HG03045 (cell line): ENCODE results near the gene CFAP65.

Experiments
- ATAC-seq: cut with Tn5 transposase; IDR thresholded peaks from one replicate; pipeline ENCODE4 v1.9.1; 2021; ENCODE audit warnings: mild to moderate bottlenecking, moderate library complexity; ENCODE audit not compliant: unreplicated experiment

CFAP65 gene, protein sequence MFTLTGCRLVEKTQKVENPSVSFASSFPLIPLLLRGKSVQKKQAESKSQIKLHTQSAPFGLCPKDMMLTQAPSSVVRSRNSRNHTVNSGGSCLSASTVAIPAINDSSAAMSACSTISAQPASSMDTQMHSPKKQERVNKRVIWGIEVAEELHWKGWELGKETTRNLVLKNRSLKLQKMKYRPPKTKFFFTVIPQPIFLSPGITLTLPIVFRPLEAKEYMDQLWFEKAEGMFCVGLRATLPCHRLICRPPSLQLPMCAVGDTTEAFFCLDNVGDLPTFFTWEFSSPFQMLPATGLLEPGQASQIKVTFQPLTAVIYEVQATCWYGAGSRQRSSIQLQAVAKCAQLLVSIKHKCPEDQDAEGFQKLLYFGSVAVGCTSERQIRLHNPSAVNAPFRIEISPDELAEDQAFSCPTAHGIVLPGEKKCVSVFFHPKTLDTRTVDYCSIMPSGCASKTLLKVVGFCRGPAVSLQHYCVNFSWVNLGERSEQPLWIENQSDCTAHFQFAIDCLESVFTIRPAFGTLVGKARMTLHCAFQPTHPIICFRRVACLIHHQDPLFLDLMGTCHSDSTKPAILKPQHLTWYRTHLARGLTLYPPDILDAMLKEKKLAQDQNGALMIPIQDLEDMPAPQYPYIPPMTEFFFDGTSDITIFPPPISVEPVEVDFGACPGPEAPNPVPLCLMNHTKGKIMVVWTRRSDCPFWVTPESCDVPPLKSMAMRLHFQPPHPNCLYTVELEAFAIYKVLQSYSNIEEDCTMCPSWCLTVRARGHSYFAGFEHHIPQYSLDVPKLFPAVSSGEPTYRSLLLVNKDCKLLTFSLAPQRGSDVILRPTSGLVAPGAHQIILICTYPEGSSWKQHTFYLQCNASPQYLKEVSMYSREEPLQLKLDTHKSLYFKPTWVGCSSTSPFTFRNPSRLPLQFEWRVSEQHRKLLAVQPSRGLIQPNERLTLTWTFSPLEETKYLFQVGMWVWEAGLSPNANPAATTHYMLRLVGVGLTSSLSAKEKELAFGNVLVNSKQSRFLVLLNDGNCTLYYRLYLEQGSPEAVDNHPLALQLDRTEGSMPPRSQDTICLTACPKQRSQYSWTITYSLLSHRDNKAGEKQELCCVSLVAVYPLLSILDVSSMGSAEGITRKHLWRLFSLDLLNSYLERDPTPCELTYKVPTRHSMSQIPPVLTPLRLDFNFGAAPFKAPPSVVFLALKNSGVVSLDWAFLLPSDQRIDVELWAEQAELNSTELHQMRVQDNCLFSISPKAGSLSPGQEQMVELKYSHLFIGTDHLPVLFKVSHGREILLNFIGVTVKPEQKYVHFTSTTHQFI (N-terminal part only)

DNA sequence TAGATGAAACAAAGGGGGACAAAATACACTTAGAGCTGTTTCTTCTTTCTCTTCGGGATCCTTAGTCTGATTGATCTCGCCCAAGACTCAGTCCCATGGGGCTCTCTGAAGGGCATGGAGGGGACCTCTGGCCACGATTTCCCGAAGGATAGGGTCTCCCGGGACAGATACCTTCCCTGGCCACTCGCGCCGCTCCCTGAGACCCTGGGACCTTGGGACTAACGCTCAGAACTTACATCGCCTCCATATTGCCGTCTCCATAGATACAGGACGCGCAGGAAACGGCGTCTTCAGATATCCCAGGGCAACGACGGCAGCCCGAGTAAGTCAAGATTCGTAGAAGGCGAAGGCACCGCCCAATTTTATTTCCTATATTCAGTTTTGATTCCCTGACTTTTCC, at the start of gene CFAP65:
TSS of gene CFAP65 (minus strand) at position 265 of the 400 bp plus-strand sequence. CDS start 2,468 bp downstream, outside the sequence.
- no peak for ATAC-seq

DNA sequence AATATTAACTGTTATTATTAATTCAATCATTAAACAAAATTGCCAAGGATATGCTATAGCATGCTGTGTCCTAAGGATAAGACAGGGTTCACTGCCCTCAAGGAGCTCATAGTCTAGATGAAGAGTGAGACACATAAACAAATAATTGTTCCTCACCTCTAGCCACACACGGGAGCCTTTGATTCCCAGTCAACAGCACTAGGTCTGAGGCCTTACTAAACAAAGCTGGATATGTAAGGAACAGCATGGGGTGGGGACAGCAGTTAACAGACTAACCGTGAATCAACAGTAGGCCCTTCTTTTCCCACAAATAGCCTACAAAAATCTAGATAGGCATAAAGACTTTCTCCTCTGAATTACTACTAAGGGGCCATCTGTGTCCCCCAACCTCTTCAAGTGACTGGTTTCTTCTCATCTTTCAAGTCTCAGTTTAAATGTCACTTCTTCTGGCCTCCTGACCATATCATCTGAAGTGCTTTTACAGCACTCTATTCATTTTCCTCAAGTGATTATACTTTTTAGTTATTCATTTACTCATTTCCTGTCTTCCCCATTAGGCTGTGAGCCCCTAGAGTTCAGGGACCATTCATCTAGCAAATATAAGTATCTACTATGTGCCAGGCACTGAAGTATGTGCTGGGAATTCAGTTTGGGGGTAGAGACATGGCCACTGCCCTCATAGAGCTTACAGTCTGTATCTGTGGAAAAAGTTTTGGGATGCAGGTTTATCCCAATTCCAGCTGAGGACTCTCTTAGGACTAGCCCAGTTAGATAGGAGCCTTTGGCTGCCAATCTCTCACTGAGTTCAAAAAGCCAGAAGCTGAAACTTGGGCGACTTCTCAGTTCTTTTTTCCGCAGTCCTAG, 49.4 kb upstream of the CFAP65 start:
- ATAC-seq, result no peak

DNA sequence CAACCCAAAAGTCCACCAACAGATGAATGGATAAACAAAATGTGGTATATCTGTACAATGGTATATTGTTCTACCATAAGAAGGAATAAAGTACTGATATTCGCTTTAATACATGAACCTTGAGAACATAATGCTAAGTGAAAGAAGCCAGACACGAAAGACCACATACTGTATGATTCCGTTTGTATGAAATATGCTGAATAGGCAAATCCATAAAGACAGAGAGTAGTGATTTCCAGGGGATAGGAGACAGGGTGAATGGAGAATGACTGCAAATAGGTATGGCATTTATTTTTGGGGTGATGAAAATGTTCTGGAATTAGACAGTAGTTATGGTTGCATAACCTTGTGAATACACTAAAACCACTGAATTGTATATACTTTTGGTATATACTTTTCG, 48.0 kb upstream of the CFAP65 start:
- ATAC-seq, result no peak

DNA sequence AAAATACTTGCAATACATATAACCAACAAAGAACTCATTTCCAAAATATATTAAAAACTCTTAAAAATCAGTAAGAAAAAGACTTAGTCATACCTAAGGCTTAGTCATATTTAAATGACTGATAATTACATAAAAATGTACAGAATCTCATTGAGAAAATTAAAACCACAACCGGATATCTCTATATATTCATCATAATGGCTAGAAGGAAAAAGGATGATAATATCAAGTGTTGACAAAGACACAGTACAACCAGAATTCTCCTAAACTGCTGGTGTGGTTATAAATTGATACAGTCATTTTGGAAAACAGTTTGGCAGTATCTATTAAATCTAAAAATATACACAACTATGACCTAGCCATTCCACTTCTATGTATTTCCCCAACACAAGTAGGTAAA, 46.5 kb upstream of the CFAP65 start:
- ATAC-seq, result no peak

DNA sequence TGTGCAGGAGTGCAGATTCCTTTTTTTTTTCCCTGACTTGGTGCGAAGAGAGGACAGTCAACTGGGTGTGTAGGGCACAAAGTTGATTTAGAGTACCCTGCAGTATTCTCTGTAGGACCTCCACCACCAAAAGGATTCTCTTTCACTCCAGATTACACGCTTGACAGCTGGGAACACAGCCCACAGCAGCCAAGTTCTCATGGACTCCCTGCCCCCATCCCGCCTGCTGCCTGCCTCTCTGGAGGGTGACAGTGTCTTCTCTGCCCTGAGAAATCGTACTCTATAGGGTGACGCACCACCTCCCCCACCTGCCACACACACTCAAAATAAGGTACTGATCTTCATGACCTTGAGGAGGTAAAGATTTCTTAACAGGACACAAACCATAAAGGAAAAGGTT, 46.0 kb upstream of the CFAP65 start:
- no peak for ATAC-seq

DNA sequence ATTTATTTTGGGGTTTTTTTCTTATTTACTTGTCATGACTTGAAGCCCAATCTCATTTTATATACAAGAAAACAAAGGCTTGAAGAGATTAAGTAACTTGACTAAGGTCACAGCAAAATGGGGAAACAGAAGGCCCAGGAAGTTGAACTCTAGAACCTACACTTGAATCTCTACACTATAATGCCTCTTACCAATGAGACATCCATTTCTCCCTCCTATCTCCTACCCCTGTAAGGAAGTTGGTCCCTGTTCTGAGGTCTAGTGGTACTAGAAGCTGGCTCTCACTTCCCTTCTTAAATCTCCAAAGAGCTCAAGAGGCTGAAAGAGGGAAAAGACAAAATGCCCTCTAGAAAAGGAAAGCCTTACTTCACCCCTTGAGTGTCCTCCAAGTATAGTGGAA, 44.9 kb upstream of the CFAP65 start:
- no peak for ATAC-seq

DNA sequence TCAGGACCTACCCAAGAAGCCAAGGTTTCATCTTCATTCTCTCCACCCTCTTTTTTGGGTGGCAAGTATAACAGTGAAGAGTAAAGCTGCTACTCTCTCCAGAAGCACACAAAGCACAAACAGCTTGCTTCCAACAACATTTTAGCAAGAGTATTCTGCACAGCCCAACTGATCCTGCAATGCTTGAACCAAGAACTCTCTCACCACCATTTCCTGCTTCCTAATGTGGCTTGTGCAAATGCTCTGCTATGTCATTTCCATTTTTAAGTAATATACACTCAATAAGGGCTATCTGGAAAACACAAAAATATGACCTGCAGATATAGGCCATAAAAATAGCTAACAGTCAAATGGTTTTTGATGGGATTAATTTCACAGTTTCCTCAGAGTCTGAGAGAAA, 43.5 kb upstream of the CFAP65 start:
- no peak for ATAC-seq

DNA sequence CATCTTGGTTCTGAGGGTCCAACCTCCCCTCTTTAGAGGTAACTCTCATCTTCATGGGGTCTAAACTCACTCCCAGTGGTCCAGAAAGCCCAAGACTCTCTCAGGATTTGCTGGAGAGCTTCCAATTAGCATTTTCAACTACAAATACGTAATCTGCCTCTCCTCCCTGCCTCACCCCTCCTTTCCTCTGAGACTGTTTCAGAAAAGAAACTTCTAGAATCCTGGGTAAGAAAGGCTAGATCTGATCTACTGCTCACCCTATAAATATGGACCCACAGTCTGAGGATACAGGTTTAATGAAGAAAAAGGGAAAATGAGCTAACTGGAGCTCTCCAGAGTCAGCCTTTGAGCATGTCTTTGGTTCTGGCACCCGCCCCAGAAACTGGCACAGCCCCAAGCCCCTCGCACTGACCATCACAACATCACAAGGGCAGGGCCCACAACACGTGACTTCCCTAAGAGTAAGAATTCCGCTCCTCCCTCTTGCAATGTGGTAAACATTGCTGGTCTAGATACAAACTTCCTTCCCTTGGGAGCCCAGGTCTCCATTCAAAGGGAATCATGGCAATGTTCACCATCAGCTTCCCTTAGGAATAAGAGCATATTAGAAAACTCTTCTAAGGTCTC, 41.1 kb upstream of the CFAP65 start:
- ATAC-seq, result no peak

GRCh38 chr2:219081701-219082331, 40.5 kb upstream of the CFAP65 start:
- no peak for ATAC-seq

- ATAC-seq, result no peak
Observed at GRCh38 chr2:219081096-219081495, 39.8 kb upstream of the CFAP65 start.

- ATAC-seq, result no peak
Observed at GRCh38 chr2:219079417-219079816, 38.1 kb upstream of the CFAP65 start.

DNA sequence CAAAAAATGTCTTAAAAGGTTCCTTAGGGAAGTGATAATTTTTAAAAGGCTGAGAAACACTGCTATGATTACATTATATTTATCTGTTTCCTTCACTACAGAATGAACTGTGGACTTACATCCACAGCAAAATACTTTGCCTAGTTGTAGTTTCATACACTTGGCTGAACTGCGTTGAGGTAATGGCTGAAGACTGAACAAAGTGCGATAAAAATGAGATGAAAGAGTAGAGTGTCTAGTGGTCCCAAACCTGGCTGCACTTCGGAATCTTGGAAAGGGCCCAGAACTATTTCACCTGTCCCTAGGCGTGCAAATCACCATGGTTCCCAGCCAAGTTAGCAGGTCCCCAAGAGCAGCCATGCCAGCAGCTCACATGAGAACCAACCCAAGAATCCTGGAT, 37.6 kb upstream of the CFAP65 start:
- ATAC-seq, result no peak

DNA sequence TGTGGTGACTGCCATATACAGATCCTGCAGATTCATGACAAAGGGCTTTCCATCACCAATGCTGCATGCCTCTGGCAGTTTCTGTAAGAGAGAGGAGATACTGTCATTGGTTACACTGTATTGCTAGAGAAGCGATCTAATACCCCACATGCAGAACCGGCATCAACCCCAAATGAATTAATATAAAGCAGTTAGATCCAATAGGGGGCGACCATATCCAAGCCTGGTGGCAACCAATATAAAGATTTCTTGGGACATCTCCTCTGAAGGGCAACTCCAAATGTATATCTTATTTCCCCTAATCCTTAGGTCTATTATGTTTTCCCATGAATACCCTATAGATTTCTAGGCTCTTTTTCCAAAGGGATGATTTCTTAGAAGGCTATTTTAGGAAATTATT, 36.8 kb upstream of the CFAP65 start:
- no peak for ATAC-seq

GRCh38 chr2:219076253-219076652, 34.9 kb upstream of the CFAP65 start:
- no peak for ATAC-seq

DNA sequence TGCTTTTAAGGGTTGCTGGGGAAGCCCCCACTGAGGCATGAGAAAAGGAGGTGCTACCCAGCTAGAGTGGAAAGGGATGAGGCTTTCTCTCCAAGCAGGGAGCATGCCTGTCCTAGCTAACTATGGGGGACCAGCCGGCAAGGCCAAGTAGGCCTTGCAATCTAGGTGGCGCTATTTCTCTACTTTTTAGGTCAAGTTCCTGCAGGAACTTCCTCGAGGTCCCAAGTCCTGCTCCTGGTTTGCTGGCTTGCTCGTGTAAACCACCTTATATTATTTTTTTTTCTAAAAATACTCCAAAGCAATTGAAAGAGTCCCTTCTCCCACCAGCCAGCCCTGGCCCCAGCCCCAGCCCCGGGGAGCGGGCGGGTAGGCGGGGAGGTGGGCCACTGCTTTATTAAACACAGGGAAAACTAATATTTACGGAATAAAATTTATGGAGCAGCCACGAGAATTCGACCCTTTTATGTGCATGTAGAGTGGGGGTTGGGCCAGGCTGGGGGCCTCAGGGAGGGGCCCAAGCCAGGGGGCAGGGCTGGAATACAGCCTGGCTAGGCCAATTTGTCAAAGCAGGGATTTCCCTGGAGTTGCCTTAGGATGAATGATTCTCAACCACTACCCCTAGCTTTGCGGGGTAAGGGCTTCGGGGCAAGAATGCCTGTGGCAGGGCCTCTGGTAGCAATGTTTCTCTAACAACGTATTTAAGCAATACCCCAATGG, 32.3 kb upstream of the CFAP65 start:
- ATAC-seq, result no peak

DNA sequence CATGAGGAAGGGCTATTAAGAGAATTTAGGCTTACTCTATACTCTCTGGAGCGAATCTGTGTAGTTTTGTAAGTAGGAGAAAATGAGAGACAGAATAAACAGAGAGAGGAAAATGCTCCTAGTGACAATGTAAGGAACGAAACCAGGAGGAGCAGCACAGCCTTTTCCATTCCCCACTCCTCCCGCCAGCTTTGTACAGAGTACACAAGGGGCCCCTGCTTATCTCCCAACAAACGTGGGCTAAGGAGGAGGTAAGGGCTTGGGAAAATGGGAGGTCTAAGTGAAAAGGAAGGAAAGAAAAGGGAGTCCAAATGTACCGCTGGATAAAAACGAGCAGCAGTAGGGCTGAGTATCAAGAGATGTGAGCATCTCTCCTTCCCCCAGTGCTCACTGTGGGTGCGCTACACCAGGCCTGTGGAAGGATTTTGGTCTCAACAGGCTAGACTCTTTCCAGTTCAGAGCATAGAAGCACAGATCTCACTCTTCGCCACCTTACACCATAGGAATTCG, 31.5 kb upstream of the CFAP65 start:
- no peak for ATAC-seq

GRCh38 chr2:219071131-219071816, 30.0 kb upstream of the CFAP65 start:
- no peak for ATAC-seq

GRCh38 chr2:219065484-219065883, 24.2 kb upstream of the CFAP65 start:
- ATAC-seq, result no peak
